Sigmoid colon (tissue), 4 donors: ENCODE data around the gene DLG1.

Experiments
- EP300 ChIP-seq, 4 donors: sonication (generic); formaldehyde crosslinking; IDR thresholded peaks; one replicate each; pipeline ENCODE4 v1.6.1; 2017; ENCODE audit warnings: antibody characterized with exemption in 4 of 4
- POLR2A ChIP-seq, 2 donors: fragments of 450-650 bp; IDR thresholded peaks; one replicate each; pipeline ENCODE4 v1.6.1; 2016; ENCODE audit warnings: antibody characterized with exemption in 2 of 2, mild to moderate bottlenecking in 2 of 2, moderate library complexity in 2 of 2
- POLR2AphosphoS5 ChIP-seq, 4 donors: sonication (generic); formaldehyde crosslinking; IDR thresholded peaks; one replicate each; pipeline ENCODE4 v1.6.1; 2017; ENCODE audit warnings: antibody characterized with exemption in 4 of 4
- TF ChIP-seq, protein P1 (sequence below), 4 experiments: fragments of 450-650 bp in 3 of 4; fragments of 200-600 bp in 1 of 4; IDR thresholded peaks; one replicate each; pipeline ENCODE4 v1.5.1; 2016 to 2019; ENCODE audit warnings: antibody characterized with exemption in 4 of 4, mild to moderate bottlenecking in 3 of 4, moderate library complexity in 2 of 4

GRCh38 chr3:197317250-197317963 lies 19.0 kb upstream of the DLG1 start:
- TF ChIP-seq POLR2A (IDR thresholded peaks at IDR 0.05) (no peak), POLR2AphosphoS5 (IDR thresholded peaks at IDR 0.05) (no peak), EP300 (IDR thresholded peaks at IDR 0.05) (no peak)
- TF ChIP-seq, protein P1, sequence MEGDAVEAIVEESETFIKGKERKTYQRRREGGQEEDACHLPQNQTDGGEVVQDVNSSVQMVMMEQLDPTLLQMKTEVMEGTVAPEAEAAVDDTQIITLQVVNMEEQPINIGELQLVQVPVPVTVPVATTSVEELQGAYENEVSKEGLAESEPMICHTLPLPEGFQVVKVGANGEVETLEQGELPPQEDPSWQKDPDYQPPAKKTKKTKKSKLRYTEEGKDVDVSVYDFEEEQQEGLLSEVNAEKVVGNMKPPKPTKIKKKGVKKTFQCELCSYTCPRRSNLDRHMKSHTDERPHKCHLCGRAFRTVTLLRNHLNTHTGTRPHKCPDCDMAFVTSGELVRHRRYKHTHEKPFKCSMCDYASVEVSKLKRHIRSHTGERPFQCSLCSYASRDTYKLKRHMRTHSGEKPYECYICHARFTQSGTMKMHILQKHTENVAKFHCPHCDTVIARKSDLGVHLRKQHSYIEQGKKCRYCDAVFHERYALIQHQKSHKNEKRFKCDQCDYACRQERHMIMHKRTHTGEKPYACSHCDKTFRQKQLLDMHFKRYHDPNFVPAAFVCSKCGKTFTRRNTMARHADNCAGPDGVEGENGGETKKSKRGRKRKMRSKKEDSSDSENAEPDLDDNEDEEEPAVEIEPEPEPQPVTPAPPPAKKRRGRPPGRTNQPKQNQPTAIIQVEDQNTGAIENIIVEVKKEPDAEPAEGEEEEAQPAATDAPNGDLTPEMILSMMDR (IDR thresholded peaks at IDR 0.05), result no peak
